Measurements from ENCODE around the gene PACSIN2. TPM values are rescaled to one million over a fixed set of nuclear protein-coding genes. Genes with fewer than 3 reads are reported as not detected.

The PACSIN2 gene
- total RNA-seq, 1 experiment from 2014 or later = 70.5 TPM

DNA sequence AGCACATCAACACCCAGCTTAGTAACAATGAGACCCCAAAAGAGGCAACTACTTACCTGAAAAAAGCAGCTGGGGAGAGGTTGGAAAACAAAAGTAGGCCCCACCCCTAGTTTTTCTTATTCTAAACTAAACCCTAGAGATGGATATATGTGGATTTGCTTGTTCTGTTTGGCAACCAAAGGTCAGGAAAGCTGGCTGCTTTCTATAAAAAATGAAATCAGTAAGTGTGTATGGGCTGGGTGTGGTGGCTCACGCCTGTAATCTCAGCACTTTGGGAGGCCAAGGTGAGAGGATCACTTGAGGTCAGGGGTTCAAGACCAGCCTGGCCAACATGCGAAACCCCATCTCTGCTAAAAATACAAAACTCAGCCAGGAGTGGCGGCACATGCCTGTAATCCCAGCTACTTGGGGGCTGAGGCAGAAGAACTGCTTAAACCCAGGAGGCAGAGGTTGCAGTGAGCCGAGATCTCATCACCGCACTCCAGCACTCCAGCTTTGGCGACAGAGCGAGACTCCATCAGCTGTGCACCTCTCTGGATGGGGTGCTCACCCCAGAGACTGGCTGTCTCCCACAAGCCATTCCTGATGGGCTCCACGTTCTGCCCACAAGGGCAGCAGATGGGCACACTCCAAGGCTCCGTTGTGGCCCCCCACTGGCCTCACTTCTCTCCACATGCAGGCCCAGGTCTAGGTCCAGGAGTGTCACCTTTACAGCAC is 30.0 kb downstream of the PACSIN2 start:
- ATAC-seq (no peak), DNase-seq (ENCODE audit: low spot score) (no peak)
- no peaks in the 10 kb centered on the region for H3K9me3 Mint-ChIP-seq
- no peak for TF ChIP-seq GRHL2 (CRISPR knock-in tag; IDR thresholded peaks at IDR 0.05; ENCODE audit: insufficient replicate concordance, severe bottlenecking)
- ChIA-PET POLR2A (no interaction called here), CTCF (no interaction called here)
- H3K27ac Mint-ChIP-seq = peak overlapping the region; percentile 85; the same call in 1 of the 2 replicates
- H3K36me3 Mint-ChIP-seq = peaks cover 3% of the 10 kb centered on the region; the same call in 1 of the 2 replicates
- peaks cover 40% of the 10 kb centered on the region for H3K4me1 Mint-ChIP-seq
- no peak overlapping the region for H3K4me3 Mint-ChIP-seq
- no peaks in the 10 kb centered on the region for H3K27me3 Mint-ChIP-seq (ENCODE audit: low read depth)

DNA sequence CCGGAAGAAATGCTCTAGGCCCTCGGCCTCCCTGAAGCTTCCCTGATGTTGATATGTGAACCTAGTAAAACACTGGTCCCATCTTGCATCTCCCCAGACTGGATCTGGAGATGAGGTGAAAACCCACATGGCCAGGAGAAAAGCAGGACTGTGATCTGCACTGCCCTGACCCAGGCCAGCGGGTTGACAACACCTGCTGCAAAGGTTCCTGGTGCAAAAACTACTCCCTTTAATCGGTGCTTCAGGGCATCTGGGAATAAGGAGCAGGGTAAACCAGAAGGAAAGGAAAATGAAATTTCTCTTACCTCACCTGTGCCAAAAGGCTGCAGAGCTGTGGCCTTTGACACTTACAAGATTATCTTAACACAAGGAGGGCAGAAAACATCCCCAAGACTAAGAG is 30.6 kb downstream of the PACSIN2 start:
- Mint-ChIP-seq H3K4me1 (peaks cover 43% of the 10 kb centered on the region), H3K27me3 (ENCODE audit: low read depth) (no peaks in the 10 kb centered on the region), H3K27ac (peak overlapping the region; percentile 85; the same call in 1 of the 2 replicates), H3K4me3 (no peak overlapping the region), H3K36me3 (peaks cover 3% of the 10 kb centered on the region; the same call in 1 of the 2 replicates), H3K9me3 (no peaks in the 10 kb centered on the region)
- ChIA-PET POLR2A (no interaction called here), CTCF (no interaction called here)
- ATAC-seq = no peak
- no peak for DNase-seq (ENCODE audit: low spot score)
- TF ChIP-seq ETV6 (CRISPR knock-in tag; IDR thresholded peaks at IDR 0.05) = no peak
- TF ChIP-seq, protein P1, sequence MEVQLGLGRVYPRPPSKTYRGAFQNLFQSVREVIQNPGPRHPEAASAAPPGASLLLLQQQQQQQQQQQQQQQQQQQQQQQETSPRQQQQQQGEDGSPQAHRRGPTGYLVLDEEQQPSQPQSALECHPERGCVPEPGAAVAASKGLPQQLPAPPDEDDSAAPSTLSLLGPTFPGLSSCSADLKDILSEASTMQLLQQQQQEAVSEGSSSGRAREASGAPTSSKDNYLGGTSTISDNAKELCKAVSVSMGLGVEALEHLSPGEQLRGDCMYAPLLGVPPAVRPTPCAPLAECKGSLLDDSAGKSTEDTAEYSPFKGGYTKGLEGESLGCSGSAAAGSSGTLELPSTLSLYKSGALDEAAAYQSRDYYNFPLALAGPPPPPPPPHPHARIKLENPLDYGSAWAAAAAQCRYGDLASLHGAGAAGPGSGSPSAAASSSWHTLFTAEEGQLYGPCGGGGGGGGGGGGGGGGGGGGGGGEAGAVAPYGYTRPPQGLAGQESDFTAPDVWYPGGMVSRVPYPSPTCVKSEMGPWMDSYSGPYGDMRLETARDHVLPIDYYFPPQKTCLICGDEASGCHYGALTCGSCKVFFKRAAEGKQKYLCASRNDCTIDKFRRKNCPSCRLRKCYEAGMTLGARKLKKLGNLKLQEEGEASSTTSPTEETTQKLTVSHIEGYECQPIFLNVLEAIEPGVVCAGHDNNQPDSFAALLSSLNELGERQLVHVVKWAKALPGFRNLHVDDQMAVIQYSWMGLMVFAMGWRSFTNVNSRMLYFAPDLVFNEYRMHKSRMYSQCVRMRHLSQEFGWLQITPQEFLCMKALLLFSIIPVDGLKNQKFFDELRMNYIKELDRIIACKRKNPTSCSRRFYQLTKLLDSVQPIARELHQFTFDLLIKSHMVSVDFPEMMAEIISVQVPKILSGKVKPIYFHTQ (CRISPR knock-in tag; IDR thresholded peaks at IDR 0.05) = no peak
- TF ChIP-seq, protein P2, sequence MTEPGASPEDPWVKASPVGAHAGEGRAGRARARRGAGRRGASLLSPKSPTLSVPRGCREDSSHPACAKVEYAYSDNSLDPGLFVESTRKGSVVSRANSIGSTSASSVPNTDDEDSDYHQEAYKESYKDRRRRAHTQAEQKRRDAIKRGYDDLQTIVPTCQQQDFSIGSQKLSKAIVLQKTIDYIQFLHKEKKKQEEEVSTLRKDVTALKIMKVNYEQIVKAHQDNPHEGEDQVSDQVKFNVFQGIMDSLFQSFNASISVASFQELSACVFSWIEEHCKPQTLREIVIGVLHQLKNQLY (CRISPR knock-in tag; IDR thresholded peaks at IDR 0.05) = no peak
- TF ChIP-seq, protein P3, sequence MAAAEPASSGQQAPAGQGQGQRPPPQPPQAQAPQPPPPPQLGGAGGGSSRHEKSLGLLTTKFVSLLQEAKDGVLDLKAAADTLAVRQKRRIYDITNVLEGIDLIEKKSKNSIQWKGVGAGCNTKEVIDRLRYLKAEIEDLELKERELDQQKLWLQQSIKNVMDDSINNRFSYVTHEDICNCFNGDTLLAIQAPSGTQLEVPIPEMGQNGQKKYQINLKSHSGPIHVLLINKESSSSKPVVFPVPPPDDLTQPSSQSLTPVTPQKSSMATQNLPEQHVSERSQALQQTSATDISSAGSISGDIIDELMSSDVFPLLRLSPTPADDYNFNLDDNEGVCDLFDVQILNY (CRISPR knock-in tag; IDR thresholded peaks at IDR 0.05) = no peak
- TF ChIP-seq, protein P4, sequence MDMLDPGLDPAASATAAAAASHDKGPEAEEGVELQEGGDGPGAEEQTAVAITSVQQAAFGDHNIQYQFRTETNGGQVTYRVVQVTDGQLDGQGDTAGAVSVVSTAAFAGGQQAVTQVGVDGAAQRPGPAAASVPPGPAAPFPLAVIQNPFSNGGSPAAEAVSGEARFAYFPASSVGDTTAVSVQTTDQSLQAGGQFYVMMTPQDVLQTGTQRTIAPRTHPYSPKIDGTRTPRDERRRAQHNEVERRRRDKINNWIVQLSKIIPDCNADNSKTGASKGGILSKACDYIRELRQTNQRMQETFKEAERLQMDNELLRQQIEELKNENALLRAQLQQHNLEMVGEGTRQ (CRISPR knock-in tag; IDR thresholded peaks at IDR 0.05) = no peak

DNA sequence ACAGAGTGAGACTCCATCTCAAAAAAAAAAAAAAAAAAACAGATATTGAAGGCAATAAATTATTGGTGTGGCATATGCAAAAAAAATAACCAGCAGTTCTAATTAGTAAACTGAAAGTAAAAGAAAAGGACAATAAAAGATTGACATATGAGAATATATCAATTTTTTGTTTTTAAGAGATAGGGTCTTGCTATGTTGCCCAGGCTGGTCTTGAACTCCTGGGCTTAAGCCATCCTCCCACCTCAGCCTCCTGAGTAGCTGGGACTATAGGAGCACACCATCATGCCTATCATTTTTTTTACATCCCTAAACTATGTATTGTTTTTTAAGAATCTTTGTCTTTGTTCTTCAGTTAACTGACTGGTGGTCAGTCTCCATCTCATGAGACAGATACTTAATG is 31.5 kb downstream of the PACSIN2 start:
- CTCF ChIA-PET = no interaction called here
- no peaks in the 10 kb centered on the region for H3K27me3 Mint-ChIP-seq (ENCODE audit: low read depth)

DNA sequence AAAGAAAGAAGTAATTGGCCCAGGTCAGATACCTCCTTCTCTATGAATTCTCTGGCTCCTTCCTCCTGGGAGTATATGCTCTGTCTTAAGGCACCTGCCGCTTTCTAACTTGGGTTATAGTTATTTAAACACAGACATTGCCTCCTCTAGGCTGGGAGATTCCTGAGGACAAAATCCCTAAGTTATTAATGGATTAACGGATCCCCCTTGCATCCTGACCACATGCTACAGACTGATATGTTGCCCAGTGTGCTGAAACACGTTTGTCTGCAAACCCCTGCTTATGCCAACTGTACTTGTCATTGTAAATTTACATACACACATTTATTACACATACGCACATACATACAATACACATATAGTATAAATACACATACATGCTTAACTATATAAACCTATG is 35.3 kb downstream of the PACSIN2 start:
- POLR2A ChIA-PET = no interaction called here
- CTCF ChIA-PET = no interaction called here
- peak overlapping the region; percentile 28; the same call in 1 of the 2 replicates for H3K27ac Mint-ChIP-seq

More for the DNA sequence above, 31.5 kb downstream of the PACSIN2 start:
- POLR2A ChIA-PET = interaction anchor here (0.6 kb wide), 1 partner anchor 80 kb away, joined by 3 read pairs; no protein-coding TSS in a partner anchor
- DNase-seq (ENCODE audit: low spot score) (no peak), ATAC-seq (no peak)
- Mint-ChIP-seq H3K4me1 (peaks cover 46% of the 10 kb centered on the region), H3K27ac (no peak overlapping the region), H3K4me3 (no peak overlapping the region), H3K36me3 (peaks cover 3% of the 10 kb centered on the region; the same call in 1 of the 2 replicates), H3K9me3 (no peaks in the 10 kb centered on the region)
- TF ChIP-seq GTF2I (CRISPR knock-in tag; conservative IDR thresholded peaks at IDR 0.05) = no peak
- TF ChIP-seq ZNF121 (CRISPR knock-in tag; IDR thresholded peaks at IDR 0.05) = peak; percentile 63; the same call in 1 of the 2 replicates

More for the DNA sequence above, 35.3 kb downstream of the PACSIN2 start:
- Mint-ChIP-seq H3K9me3 (no peaks in the 10 kb centered on the region), H3K4me3 (no peak overlapping the region), H3K4me1 (peaks cover 42% of the 10 kb centered on the region), H3K36me3 (peaks cover 3% of the 10 kb centered on the region; the same call in 1 of the 2 replicates), H3K27me3 (ENCODE audit: low read depth) (no peaks in the 10 kb centered on the region)
- ATAC-seq (no peak), DNase-seq (ENCODE audit: low spot score) (no peak)
- TF ChIP-seq TP53 (CRISPR knock-in tag; IDR thresholded peaks at IDR 0.05) (no peak), ESRRA (CRISPR knock-in tag; IDR thresholded peaks at IDR 0.05; ENCODE audit: borderline replicate concordance) (no peak)
